GM12878 (cell line): Measurements from ENCODE around the gene PTGES3L. TPM values are rescaled to one million over a fixed set of nuclear protein-coding genes. Genes with fewer than 3 reads are reported as not detected.

Experiments
- ATAC-seq: fragments of 200-7000 bp; cut with Tn5 transposase; 3 replicates; pipeline ENCODE4 v1.9.1; 2020; ENCODE audit warnings: mild to moderate bottlenecking, moderate library complexity
- BruUV-seq: library from RNA; stranded (reverse); fragments of 400-500 nt; replicated peaks from 2 replicates; lab custom pipeline; 2021; lab: Mats Ljungman, UMichigan
- CTCF ChIA-PET: fragments of 300-600 bp; sonication (Branson Sonifier 250); formaldehyde crosslinking; extraction: SDS; loops from one replicate; lab custom pipeline; 2021; ENCODE audit warnings: inconsistent platforms; lab: Yijun Ruan, JAX
- POLR2A ChIA-PET: fragments of 350-600 bp; formaldehyde crosslinking; extraction: SDS; loops from one replicate; lab custom pipeline; 2021; ENCODE audit warnings: inconsistent platforms; lab: Charles Lee
- RAD21 ChIA-PET: fragments of 300-600 bp; sonication (Branson Sonifier 250); formaldehyde crosslinking; loops from one replicate; lab custom pipeline; 2023; ENCODE audit warnings: antibody characterized with exemption; ENCODE audit not compliant: unreplicated experiment; lab: Charles Lee
- SMC1A ChIA-PET: fragments of 300-600 bp; sonication (Branson Sonifier 250); formaldehyde crosslinking; loops from one replicate; lab custom pipeline; 2023; ENCODE audit not compliant: unreplicated experiment, uncharacterized antibody; lab: Charles Lee
- DNase-seq: peaks from one replicate; pipeline ENCODE4 v3.0.0-alpha.2; 2011; ENCODE audit warnings: low read depth, low spot score
- FAIRE-seq: peaks from 3 replicates; lab custom pipeline; 2011; peaks lifted over from hg19 to GRCh38; lab: Jason Lieb, UNC
- H2AFZ ChIP-seq: 2 replicates; pipeline ENCODE4 v1.6.0; 2011; ENCODE audit warnings: low read depth, low read length, control low read depth; ENCODE audit not compliant: control insufficient read depth
- H3K27ac ChIP-seq: 2 replicates; pipeline ENCODE4 v1.5.1; 2011; ENCODE audit warnings: control low read depth; ENCODE audit not compliant: control insufficient read depth, insufficient read depth
- H3K27me3 ChIP-seq, 2 experiments: replicated peaks in 1 of 2; 2 replicates each; pipeline versions ENCODE4 v1.6.0 to v1.6.1; 2011; ENCODE audit warnings: low read length in 1 of 2; ENCODE audit not compliant: control insufficient read depth in 2 of 2, insufficient read depth in 2 of 2
- H3K36me3 ChIP-seq, 2 experiments: 2 replicates each; pipeline ENCODE4 v1.5.1; 2011; ENCODE audit warnings: low read length in 1 of 2; ENCODE audit not compliant: control insufficient read depth in 2 of 2, insufficient read depth in 2 of 2
- H3K4me1 ChIP-seq: 2 replicates; pipeline ENCODE4 v1.6.1; 2011; ENCODE audit warnings: mild to moderate bottlenecking, low read length, moderate library complexity, mixed read lengths; ENCODE audit not compliant: control insufficient read depth, insufficient read depth
- H3K4me2 ChIP-seq: 2 replicates; pipeline ENCODE4 v1.6.0; 2011; ENCODE audit warnings: control low read depth; ENCODE audit not compliant: control insufficient read depth, insufficient read depth
- H3K4me3 ChIP-seq: fragments of 200-600 bp; sonication (generic); 2 replicates; pipeline ENCODE4 v1.5.1; 2016
- H3K79me2 ChIP-seq: 2 replicates; pipeline ENCODE4 v1.6.0; 2011; ENCODE audit warnings: low read length; ENCODE audit not compliant: control insufficient read depth, insufficient read depth
- H3K9ac ChIP-seq: 2 replicates; pipeline ENCODE4 v1.8.0; 2011; ENCODE audit warnings: low read length, control low read depth, mixed read lengths; ENCODE audit not compliant: control insufficient read depth, insufficient read depth
- H3K9me3 ChIP-seq: replicated peaks from 3 replicates; pipeline ENCODE4 v1.5.1; 2011; ENCODE audit warnings: mild to moderate bottlenecking, low read length; ENCODE audit not compliant: control insufficient read depth, insufficient read depth
- H4K20me1 ChIP-seq: 2 replicates; pipeline ENCODE4 v1.6.0; 2011; ENCODE audit not compliant: control insufficient read depth, insufficient read depth
- CEBPB ChIP-seq, 2 experiments: fragments of 150-350 bp in 1 of 2; IDR thresholded peaks; 2 replicates each; pipeline ENCODE4 v1.6.1; 2012 to 2014; ENCODE audit warnings: low read depth in 2 of 2, low read length in 2 of 2, borderline replicate concordance in 1 of 2, inconsistent platforms in 1 of 2
- CUX1 ChIP-seq: IDR thresholded peaks from 2 replicates; pipeline ENCODE4 v1.6.1; 2012; ENCODE audit warnings: improper control_type of control experiment, low read depth, low read length; ENCODE audit not compliant: insufficient replicate concordance
- POLR2AphosphoS5 ChIP-seq: IDR thresholded peaks from 2 replicates; pipeline ENCODE4 v1.6.1; 2011; ENCODE audit warnings: mild to moderate bottlenecking, low read length, inconsistent platforms
- RCOR1 ChIP-seq: conservative IDR thresholded peaks from 2 replicates; pipeline ENCODE4 v1.6.1; 2012; ENCODE audit warnings: low read depth, low read length, improper control_type of control experiment
- RELA ChIP-seq: fragments of 450-650 bp; IDR thresholded peaks from 2 replicates; pipeline ENCODE4 v1.8.0; 2014; ENCODE audit warnings: borderline replicate concordance; ENCODE audit not compliant: partially characterized antibody
- RELB ChIP-seq: fragments of 450-650 bp; IDR thresholded peaks from 2 replicates; pipeline ENCODE4 v1.6.1; 2017; ENCODE audit warnings: low read depth, mild to moderate bottlenecking, moderate library complexity
- ZNF384 ChIP-seq: IDR thresholded peaks from 2 replicates; pipeline ENCODE4 v1.6.1; 2012; ENCODE audit warnings: low read depth, mild to moderate bottlenecking, low read length, improper control_type of control experiment, borderline replicate concordance
- ZNF592 ChIP-seq: fragments of 450-650 bp; IDR thresholded peaks from 2 replicates; pipeline ENCODE4 v1.6.1; 2017; ENCODE audit warnings: mild to moderate bottlenecking, moderate library complexity
- WGBS: methylation state at CpG from one replicate; pipeline ENCODE4 v1.1.6; 2016; ENCODE audit warnings: low lambda C conversion rate; ENCODE audit not compliant: insufficient replicate concordance, insufficient coverage; ENCODE audit errors: missing lambda C conversion rate; 5-methylcytosine and 5-hydroxymethylcytosine counted together
- in situ Hi-C: fragments of 300-500 bp; cut with MboI; formaldehyde crosslinking; loops from 9 replicates; pipeline ENCODE4 v1.14.3; 2018; ENCODE audit warnings: mixed read lengths
- intact Hi-C: fragments of 100-400 bp; cut with micrococcal nuclease; formaldehyde crosslinking; loops from one replicate; pipeline ENCODE4 v1.14.2; 2022; ENCODE audit not compliant: unreplicated experiment
- polyA plus RNA-seq, 11 experiments: library from polyadenylated mRNA; depleted of rRNA in 4 of 11; unstranded in 6 of 11; stranded (reverse) in 5 of 11; fragments of >200 nt; fragmentation: Nextera tagmentation in 4 of 11; fragmentation: Illumina TruSeq in 1 of 11; extraction: Ambion mirVana in 4 of 11; extraction: Trizol in 1 of 11; gene quantifications; 1 replicate in 1 of 11; 2 replicates in 10 of 11; pipeline versions ENCODE4 v1.2.1 to v1.2.3, GENCODE V29; 2011 to 2016; ENCODE audit warnings: inconsistent platforms in 2 of 11, missing spikeins in 2 of 11, low read depth in 1 of 11
- total RNA-seq, 4 experiments: library from RNA; depleted of rRNA in 3 of 4; stranded (reverse); fragments of >200 nt in 3 of 4; fragmentation: Illumina TruSeq in 1 of 4; extraction: Trizol in 1 of 4; gene quantifications; 2 replicates each; pipeline versions ENCODE4 v1.2.1 to v1.2.3, GENCODE V29; 2013 to 2021

Gene PTGES3L
- total and polyA plus RNA-seq, 10 of the 15 experiments (the other 5 are each of a cell fraction or from before 2014, with no cell fraction given), result 0.11 to 2.3 (median 0.98) TPM

GRCh38 chr17:42985225-42985624, 5.3 kb upstream of the PTGES3L start:
- H3K4me1 ChIP-seq, result peaks cover 20% of the 10 kb centered on the region
- ChIA-PET POLR2A (interaction anchor here (0.6 to 3.3 kb wide), 9 partner anchors 9 to 512 kb away, joined by 3 to 21 read pairs (median 3); partner anchors contain the start of gene RPL27), RAD21 (interaction anchor here (0.6 to 3.3 kb wide), 5 partner anchors 13 to 222 kb away, joined by 3 to 31 read pairs (median 5); partner anchors contain the start of genes IFI35, RPL27 and VAT1), CTCF (interaction anchor here (1.0 to 6.4 kb wide), 6 partner anchors 12 to 407 kb away, joined by 3 to 66 read pairs (median 4); partner anchors contain the start of genes AARSD1, BECN1, RND2 and RPL27), SMC1A (interaction anchor here (0.7 to 5.8 kb wide), 7 partner anchors 11 to 146 kb away, joined by 3 to 47 read pairs (median 4); partner anchors contain the start of genes AARSD1, IFI35 and RPL27)
- peak overlapping the region; percentile 32 for H3K9ac ChIP-seq
- peak overlapping the region; percentile 79 for H3K27ac ChIP-seq
- no peaks in the 10 kb centered on the region for H3K9me3 ChIP-seq
- peak overlapping the region; percentile 78 for H3K4me2 ChIP-seq
- FAIRE-seq (peak; percentile 80), DNase-seq (peak; percentile 73), ATAC-seq (peak; percentile 83)
- intact Hi-C loops, result no loop called here
- no peaks in the 10 kb centered on the region for H4K20me1 ChIP-seq
- H3K36me3 ChIP-seq, result peaks cover 5 to 21% of the 10 kb centered on the region in 2 experiments
- peaks cover 40% of the 10 kb centered on the region for H3K79me2 ChIP-seq
- H3K27me3 ChIP-seq, result no peaks in the 10 kb centered on the region
- peak overlapping the region; percentile 35 for H3K4me3 ChIP-seq
- WGBS, result 0% methylated on average over 1 of the region's 1 CpG
- in situ Hi-C loops, result no loop called here
- BruUV-seq, result no TSS peak
- H2AFZ ChIP-seq, result no peak overlapping the region
- TF ChIP-seq ZNF384 (peak; percentile 38; the same call in 1 of the 2 replicates), RCOR1 (peak; percentile 79; the same call in 1 of the 2 replicates), CUX1 (no peak), ZNF592 (no peak), POLR2AphosphoS5 (no peak), CEBPB (IDR thresholded peaks at IDR 0.05; ENCODE audit: borderline replicate concordance in 1 of 2, low read depth in 2 of 2, low read length in 2 of 2) (no peak), RELB (peak; percentile 84), RELA (no peak)
